HepG2 (cell line): ENCODE measurements around the gene SIVA1. TPM values are rescaled to one million over a fixed set of nuclear protein-coding genes. Genes with fewer than 3 reads are reported as not detected.

ENCODE experiments used
- CHCHD3 ChIP-seq: sonication (generic); formaldehyde crosslinking; IDR thresholded peaks from 2 replicates; pipeline ENCODE4 v1.8.0; 2022; ENCODE audit warnings: mild to moderate bottlenecking, missing genetic modification reagents, moderate library complexity
- GRHL1 ChIP-seq: sonication (generic); formaldehyde crosslinking; conservative IDR thresholded peaks from 2 replicates; pipeline ENCODE4 v1.8.0; 2022; ENCODE audit warnings: missing genetic modification reagents
- HMG20B ChIP-seq: conservative IDR thresholded peaks from 2 replicates; pipeline ENCODE4 v1.6.1; 2016; ENCODE audit warnings: missing genetic modification reagents, missing compliant biosample characterization
- HNF4G ChIP-seq, 2 experiments: sonication (generic) in 1 of 2; formaldehyde crosslinking in 1 of 2; IDR thresholded peaks; 2 replicates each; pipeline versions ENCODE4 v1.4.0 to v1.6.1; 2011 to 2020; ENCODE audit warnings: borderline replicate concordance in 2 of 2, low read depth in 2 of 2, mild to moderate bottlenecking in 2 of 2, low read length in 1 of 2, missing genetic modification reagents in 1 of 2, moderate library complexity in 1 of 2
- MIER3 ChIP-seq: IDR thresholded peaks from 2 replicates; pipeline ENCODE4 v1.6.1; 2016; ENCODE audit warnings: missing compliant biosample characterization, borderline replicate concordance
- POLR2AphosphoS2 ChIP-seq: IDR thresholded peaks from 2 replicates; pipeline ENCODE4 v1.6.1; 2011; ENCODE audit warnings: low read depth, low read length, improper control_type of control experiment
- PREB ChIP-seq: sonication (generic); formaldehyde crosslinking; IDR thresholded peaks from 2 replicates; pipeline ENCODE4 v1.4.0; 2020; ENCODE audit warnings: missing genetic modification reagents
- RXRB ChIP-seq: IDR thresholded peaks from 2 replicates; pipeline ENCODE4 v1.6.1; 2016; ENCODE audit warnings: borderline replicate concordance, missing genetic modification reagents, missing compliant biosample characterization
- SALL2 ChIP-seq: sonication (generic); formaldehyde crosslinking; IDR thresholded peaks from 2 replicates; pipeline ENCODE4 v1.8.1; 2023; ENCODE audit warnings: mild to moderate bottlenecking, missing genetic modification reagents, inconsistent platforms
- SNAPC4 ChIP-seq: sonication (generic); formaldehyde crosslinking; IDR thresholded peaks from 2 replicates; pipeline ENCODE4 v1.4.0; 2020; ENCODE audit warnings: mild to moderate bottlenecking, missing genetic modification reagents
- TGIF2 ChIP-seq: IDR thresholded peaks from 2 replicates; pipeline ENCODE4 v1.6.1; 2016; ENCODE audit warnings: control low read depth, missing compliant biosample characterization
- ZFP91 ChIP-seq: sonication (generic); formaldehyde crosslinking; IDR thresholded peaks from 2 replicates; pipeline ENCODE4 v1.9.0; 2022; ENCODE audit warnings: missing genetic modification reagents, mild to moderate bottlenecking, borderline replicate concordance
- ZMAT3 ChIP-seq: sonication (generic); formaldehyde crosslinking; conservative IDR thresholded peaks from 2 replicates; pipeline ENCODE4 v1.7.0; 2021; ENCODE audit warnings: missing genetic modification reagents
- ZNF230 ChIP-seq: sonication (generic); formaldehyde crosslinking; IDR thresholded peaks from 2 replicates; pipeline ENCODE4 v1.4.0; 2020; ENCODE audit warnings: mild to moderate bottlenecking, missing genetic modification reagents
- ZNF276 ChIP-seq: sonication (generic); formaldehyde crosslinking; IDR thresholded peaks from 2 replicates; pipeline ENCODE4 v1.4.0; 2020; ENCODE audit warnings: mild to moderate bottlenecking, low read depth, missing genetic modification reagents
- polyA plus RNA-seq, 8 experiments: library from polyadenylated mRNA; depleted of rRNA in 3 of 8; stranded (reverse) in 7 of 8; unstranded in 1 of 8; fragments of >200 nt; fragmentation: Illumina TruSeq in 4 of 8; extraction: Trizol in 4 of 8; gene quantifications; 2 replicates each; pipeline versions ENCODE4 v1.2.1 to v1.2.3, GENCODE V29; 2011 to 2016; ENCODE audit warnings: low read depth in 4 of 8, missing spikeins in 1 of 8, mixed read lengths in 1 of 8; ENCODE audit not compliant: insufficient read depth in 1 of 8
- total RNA-seq, 5 experiments: library from RNA; depleted of rRNA; stranded (reverse); fragments of >200 nt; fragmentation: Illumina TruSeq; extraction: Trizol; gene quantifications; 2 replicates each; pipeline ENCODE4 v1.2.3, GENCODE V29; 2016; ENCODE audit warnings: low read depth in 1 of 5

Gene SIVA1
- total and polyA plus RNA-seq, 2 of the 13 experiments (the other 11 are each of a cell fraction or from before 2014, with no cell fraction given) = 123 to 186 TPM

- TF ChIP-seq SNAPC4 (CRISPR knock-in tag) (peak; percentile 80; the same call in 1 of the 2 replicates), MIER3 (CRISPR knock-in tag) (peak; percentile 67; the same call in 1 of the 2 replicates), SALL2 (CRISPR knock-in tag) (peak; percentile 55), TGIF2 (0 out of 2 replicates have a peak, but pooled peaks have one; percentile 24), ZNF276 (CRISPR knock-in tag) (peak; percentile 45; the same call in 1 of the 2 replicates), HNF4G (IDR thresholded peaks at IDR 0.05; ENCODE audit: borderline replicate concordance, low read depth, low read length) (no peak), HNF4G (CRISPR knock-in tag; IDR thresholded peaks at IDR 0.05; ENCODE audit: borderline replicate concordance, low read depth) (no peak; the same call in 1 of the 2 replicates), GRHL1 (no peak; the same call in 1 of the 2 replicates), POLR2AphosphoS2 (peak; percentile 28; the same call in 1 of the 2 replicates), ZFP91 (CRISPR knock-in tag) (peak; percentile 82; the same call in 1 of the 2 replicates), CHCHD3 (no peak), ZNF230 (CRISPR knock-in tag) (0 out of 2 replicates have a peak, but pooled peaks have one; percentile 72), PREB (CRISPR knock-in tag) (no peak), ZMAT3 (CRISPR knock-in tag) (no peak; the same call in 1 of the 2 replicates), RXRB (CRISPR knock-in tag) (peak; percentile 8; the same call in 1 of the 2 replicates), HMG20B (CRISPR knock-in tag) (no peak)
Measured at GRCh38 chr14:104752735-104753527, at the start of gene SIVA1 (continued).
